Activated T-cell treated with anti-CD3 and anti-CD28 coated beads, Interleukin-2, amount 50 U/mL, for 1 hour (primary cell): ENCODE data around the gene ADSS1.
"Not testable (repeated sequence)": the region's sequence is repeated elsewhere in the genome, so short reads cannot be mapped to it uniquely, and the experiment has no call there.

Experiments used
- DNase-seq: peaks from one replicate; pipeline ENCODE4 v3.0.0-alpha.2; 2020

ADSS1 gene

GRCh38 chr14:104734991-104735779 lies 11.2 kb downstream of the ADSS1 start:
- DNase-seq = no peak

- no peak for DNase-seq
These were observed 12.0 kb downstream of the ADSS1 start for GRCh38 chr14:104735830-104736642.

GRCh38 chr14:104738375-104739019 lies 14.5 kb downstream of the ADSS1 start:
- DNase-seq = no peak

- DNase-seq = no peak
These were observed 15.0 kb downstream of the ADSS1 start for GRCh38 chr14:104739026-104739425.

- DNase-seq = no peak
These were observed 15.8 kb downstream of the ADSS1 start for GRCh38 chr14:104739546-104740516.

- no peak for DNase-seq
These were observed 17.2 kb downstream of the ADSS1 start for GRCh38 chr14:104741108-104741802.

- no peak for DNase-seq
These were observed 17.8 kb downstream of the ADSS1 start for GRCh38 chr14:104741803-104742251.

GRCh38 chr14:104742586-104743455 lies 18.8 kb downstream of the ADSS1 start:
- DNase-seq = no peak

- no peak for DNase-seq
These were observed 19.7 kb downstream of the ADSS1 start for GRCh38 chr14:104743461-104744380.

GRCh38 chr14:104744484-104744883 lies 20.5 kb downstream of the ADSS1 start:
- no peak for DNase-seq

- DNase-seq = no peak
These were observed 21.4 kb downstream of the ADSS1 start for GRCh38 chr14:104745431-104745830.

GRCh38 chr14:104746071-104746545 lies 22.1 kb downstream of the ADSS1 start:
- no peak for DNase-seq

GRCh38 chr14:104746934-104747481 lies 23.0 kb downstream of the ADSS1 start:
- DNase-seq = no peak

GRCh38 chr14:104747876-104748275 lies 23.8 kb downstream of the ADSS1 start:
- DNase-seq = no peak

- DNase-seq = no peak
These were observed 25.2 kb downstream of the ADSS1 start for GRCh38 chr14:104749111-104749649.

- DNase-seq = no peak
These were observed 26.2 kb downstream of the ADSS1 start for GRCh38 chr14:104750056-104750752.

- not testable (repeated sequence) for DNase-seq
These were observed 26.7 kb downstream of the ADSS1 start for GRCh38 chr14:104750753-104751057.
